Motor neuron (in vitro differentiated cells): ENCODE results near the gene FKBP1B. TPM values are rescaled to one million over a fixed set of nuclear protein-coding genes. Genes with fewer than 3 reads are reported as not detected.

Source experiments
- ATAC-seq, 8 experiments: fragments of 200-7000 bp; cut with Tn5 transposase; replicated peaks in 6 of 8; 2 replicates each; pipeline ENCODE4 v1.8.0; 2021; ENCODE audit warnings: mild to moderate bottlenecking in 8 of 8, moderate library complexity in 8 of 8
- H3K27ac ChIP-seq, 2 donors: fragments of 250-450 bp; sonication (Bioruptor Pico); 2 replicates each; pipeline ENCODE4 v1.9.0; 2021; ENCODE audit warnings: antibody characterized with exemption in 2 of 2, mild to moderate bottlenecking in 2 of 2, moderate library complexity in 1 of 2
- H3K4me1 ChIP-seq, 2 donors: fragments of 250-450 bp; sonication (Bioruptor Pico); replicated peaks in 1 of 2; 2 replicates each; pipeline ENCODE4 v1.6.1; 2021; ENCODE audit warnings: antibody characterized with exemption in 2 of 2, mild to moderate bottlenecking in 2 of 2, moderate library complexity in 1 of 2
- H3K4me3 ChIP-seq, 5 donors: fragments of 250-450 bp; sonication (Bioruptor Pico); 2 replicates each; pipeline ENCODE4 v1.9.0; 2021; ENCODE audit warnings: antibody characterized with exemption in 5 of 5, mild to moderate bottlenecking in 5 of 5, moderate library complexity in 4 of 5
- WGBS, 10 experiments: fragments of 450-650 bp; shearing (Covaris generic); methylation state at CpG; one replicate each; pipeline ENCODE4 v1.0.0; 2022; 5-methylcytosine and 5-hydroxymethylcytosine counted together
- in situ Hi-C, 9 experiments: fragments of 400-800 bp; cut with MboI; loops; one replicate each; pipeline ENCODE4 v1.15.0; 2021; ENCODE audit warnings: low sequenced_read_pairs in 9 of 9, low pct_unique_long_range_greater_than_20kb in 2 of 9; ENCODE audit not compliant: unreplicated experiment in 9 of 9
- total RNA-seq, 8 experiments: library from RNA; unstranded; fragments of 300-600 nt; gene quantifications; 2 replicates each; pipeline versions ENCODE4 v1.2.3 to v1.2.4, GENCODE V29; 2022

The FKBP1B gene
- total RNA-seq, 8 experiments from 2014 or later: 4.2 to 54.0 (median 32.4) TPM

- H3K4me1 ChIP-seq: peaks cover 5 to 10% of the 10 kb centered on the region in 2 donors
- no peak for ATAC-seq
- no peak overlapping the region for H3K27ac ChIP-seq
- H3K4me3 ChIP-seq: no peak overlapping the region
- in situ Hi-C loops: no loop called here
- 70 to 100% (median 89%) methylated on average over 1 to 9 of the region's 35 CpGs; no CpG with 5 or more reads in 5 of the 10 experiments for WGBS, 10 experiments
Observed at GRCh38 chr2:24016853-24017703, 32.5 kb upstream of the FKBP1B start.

GRCh38 chr2:24017711-24018110, 31.8 kb upstream of the FKBP1B start:
- Histone ChIP-seq H3K4me1 (peaks cover 5 to 10% of the 10 kb centered on the region in 2 donors), H3K27ac (no peak overlapping the region), H3K4me3 (no peak overlapping the region)
- in situ Hi-C loops: no loop called here
- ATAC-seq: no peak
- 92% methylated on average over 2 of the region's 8 CpGs; no CpG with 5 or more reads in 9 of the 10 experiments for whole genome bisulfite sequencing, 10 experiments

GRCh38 chr2:24018241-24018640, 31.3 kb upstream of the FKBP1B start:
- Histone ChIP-seq H3K4me1 (peaks cover 5 to 10% of the 10 kb centered on the region in 2 donors), H3K27ac (no peak overlapping the region), H3K4me3 (no peak overlapping the region)
- ATAC-seq: no peak
- 65 to 90% (median 76%) methylated on average over 3 to 8 of the region's 9 CpGs; no CpG with 5 or more reads in 6 of the 10 experiments for WGBS, 10 experiments
- in situ Hi-C loops: no loop called here

GRCh38 chr2:24019729-24020128, 29.8 kb upstream of the FKBP1B start:
- in situ Hi-C loops: no loop called here
- no peak for ATAC-seq
- Histone ChIP-seq H3K4me3 (no peak overlapping the region), H3K27ac (no peak overlapping the region), H3K4me1 (peaks cover 5 to 10% of the 10 kb centered on the region in 2 donors)
- WGBS, 10 experiments: 100% methylated on average over 2 of the region's 5 CpGs; no CpG with 5 or more reads in 9 of the 10 experiments

- in situ Hi-C loops: no loop called here
- no peak overlapping the region for H3K27ac ChIP-seq
- peaks cover 5 to 10% of the 10 kb centered on the region in 2 donors for H3K4me1 ChIP-seq
- peak in 3 of 8 experiments; percentile 30 to 42 (median 42) for ATAC-seq
- whole genome bisulfite sequencing, 10 experiments: 40 to 46% methylated on average over 1 to 2 of the region's 4 CpGs; no CpG with 5 or more reads in 8 of the 10 experiments
- H3K4me3 ChIP-seq: no peak overlapping the region
Observed at GRCh38 chr2:24020244-24020643, 29.3 kb upstream of the FKBP1B start.

GRCh38 chr2:24021122-24021998, 28.2 kb upstream of the FKBP1B start:
- peak in 5 of 8 experiments; percentile 10 to 88 (median 57) for ATAC-seq
- 40 to 100% (median 89%) methylated on average over 1 to 5 of the region's 19 CpGs; no CpG with 5 or more reads in 6 of the 10 experiments for WGBS, 10 experiments
- Histone ChIP-seq H3K4me1 (peaks cover 6 to 8% of the 10 kb centered on the region in 2 donors), H3K4me3 (no peak overlapping the region), H3K27ac (no peak overlapping the region)
- in situ Hi-C loops: no loop called here

GRCh38 chr2:24022324-24022974, 27.1 kb upstream of the FKBP1B start:
- ATAC-seq: no peak

GRCh38 chr2:24022975-24023575, 26.5 kb upstream of the FKBP1B start:
- WGBS, 10 experiments: 100% methylated on average over 2 of the region's 16 CpGs; no CpG with 5 or more reads in 9 of the 10 experiments
- no peak for ATAC-seq
- Histone ChIP-seq H3K4me1 (peaks cover 10 to 12% of the 10 kb centered on the region in 2 donors), H3K27ac (no peak overlapping the region), H3K4me3 (no peak overlapping the region)
- in situ Hi-C loops: no loop called here

More at GRCh38 chr2:24022324-24022974, 27.1 kb upstream of the FKBP1B start:
- Histone ChIP-seq H3K27ac (no peak overlapping the region), H3K4me1 (peaks cover 10 to 12% of the 10 kb centered on the region in 2 donors), H3K4me3 (no peak overlapping the region)
- in situ Hi-C loops: no loop called here
- 33% methylated on average over 1 of the region's 14 CpGs; no CpG with 5 or more reads in 9 of the 10 experiments for WGBS, 10 experiments

GRCh38 chr2:24024018-24024417, 25.5 kb upstream of the FKBP1B start:
- ATAC-seq: peak in 1 of 8 experiments; percentile 40
- in situ Hi-C loops: no loop called here
- Histone ChIP-seq H3K27ac (no peak overlapping the region), H3K4me1 (peaks cover 10 to 12% of the 10 kb centered on the region in 2 donors), H3K4me3 (no peak overlapping the region)
- WGBS, 10 experiments: 66 to 100% (median 89%) methylated on average over 1 to 5 of the region's 12 CpGs; no CpG with 5 or more reads in 7 of the 10 experiments

GRCh38 chr2:24024996-24025663, 24.4 kb upstream of the FKBP1B start:
- no peak for ATAC-seq

GRCh38 chr2:24026233-24026632, 23.3 kb upstream of the FKBP1B start:
- in situ Hi-C loops: no loop called here
- Histone ChIP-seq H3K4me3 (no peak overlapping the region), H3K4me1 (peaks cover 5 to 10% of the 10 kb centered on the region in 2 donors), H3K27ac (peak overlapping the region in 1 of 2 donors; percentile 65)
- peak in 5 of 8 experiments; percentile 60 to 73 (median 71) for ATAC-seq
- 0 to 67% (median 30%) methylated on average over 1 to 2 of the region's 2 CpGs; no CpG with 5 or more reads in 2 of the 10 experiments for WGBS, 10 experiments

More at GRCh38 chr2:24024996-24025663, 24.4 kb upstream of the FKBP1B start:
- in situ Hi-C loops: no loop called here
- H3K4me3 ChIP-seq: no peak overlapping the region
- WGBS, 10 experiments: 89 to 100% (median 96%) methylated on average over 1 to 8 of the region's 17 CpGs; no CpG with 5 or more reads in 3 of the 10 experiments
- H3K27ac ChIP-seq: peak overlapping the region in 1 of 2 donors; percentile 65
- H3K4me1 ChIP-seq: peaks cover 10% of the 10 kb centered on the region in 2 donors
